Measurements from ENCODE around the gene FOXP1.

DNA sequence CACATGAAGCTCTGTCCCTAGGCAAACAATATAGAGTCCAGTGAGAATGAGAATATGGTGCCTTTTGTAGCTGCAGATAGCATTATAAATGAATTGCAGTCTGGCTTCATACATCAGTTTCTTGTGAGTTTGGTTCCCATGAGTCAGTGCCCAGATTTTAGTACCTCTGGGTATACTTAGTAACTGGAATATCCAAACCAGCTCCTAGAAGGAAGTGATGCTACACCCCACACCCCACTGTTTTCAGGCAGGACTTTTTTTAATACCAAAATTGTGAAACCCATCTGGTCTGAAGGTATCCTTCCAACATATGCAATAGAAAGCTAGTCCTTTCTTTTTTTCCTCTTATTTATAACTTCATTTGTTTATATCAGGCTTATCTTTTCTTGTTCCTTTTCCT lies 42.1 kb upstream of the FOXP1 start:
- TF ChIP-seq JUN (CRISPR knock-in tag; IDR thresholded peaks at IDR 0.05): no peak
- TF ChIP-seq, protein P1, sequence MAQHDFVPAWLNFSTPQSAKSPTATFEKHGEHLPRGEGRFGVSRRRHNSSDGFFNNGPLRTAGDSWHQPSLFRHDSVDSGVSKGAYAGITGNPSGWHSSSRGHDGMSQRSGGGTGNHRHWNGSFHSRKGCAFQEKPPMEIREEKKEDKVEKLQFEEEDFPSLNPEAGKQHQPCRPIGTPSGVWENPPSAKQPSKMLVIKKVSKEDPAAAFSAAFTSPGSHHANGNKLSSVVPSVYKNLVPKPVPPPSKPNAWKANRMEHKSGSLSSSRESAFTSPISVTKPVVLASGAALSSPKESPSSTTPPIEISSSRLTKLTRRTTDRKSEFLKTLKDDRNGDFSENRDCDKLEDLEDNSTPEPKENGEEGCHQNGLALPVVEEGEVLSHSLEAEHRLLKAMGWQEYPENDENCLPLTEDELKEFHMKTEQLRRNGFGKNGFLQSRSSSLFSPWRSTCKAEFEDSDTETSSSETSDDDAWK (CRISPR knock-in tag; IDR thresholded peaks at IDR 0.05): no peak
- TF ChIP-seq NCOR1 (IDR thresholded peaks at IDR 0.05; ENCODE audit: borderline replicate concordance, low read length): no peak
- no peak for TF ChIP-seq EP300 (IDR thresholded peaks at IDR 0.05; ENCODE audit: low read depth in 2 of 2, low read length in 2 of 2)
- no peak for TF ChIP-seq EP300 (CRISPR knock-in tag; IDR thresholded peaks at IDR 0.05; ENCODE audit: borderline replicate concordance)
